ENCODE measurements around the gene MAMSTR. TPM values are rescaled to one million over a fixed set of nuclear protein-coding genes. Genes with fewer than 3 reads are reported as not detected.

Gene MAMSTR
- total RNA-seq, 1 donor from 2014 or later, result 2.7 TPM

GRCh38 chr19:48713864-48714755, 5.4 kb downstream of the MAMSTR start:
- Mint-ChIP-seq H3K36me3 (ENCODE audit: unreplicated experiment) (no peaks in the 10 kb centered on the region), H3K4me1 (ENCODE audit: low read depth, unreplicated experiment) (peaks cover 9% of the 10 kb centered on the region), H3K9me3 (ENCODE audit: unreplicated experiment) (peaks cover 3% of the 10 kb centered on the region), H3K27ac (ENCODE audit: unreplicated experiment) (peak overlapping the region; percentile 62), H3K27me3 (ENCODE audit: unreplicated experiment) (peaks cover 16% of the 10 kb centered on the region), H3K4me3 (ENCODE audit: unreplicated experiment) (peak overlapping the region; percentile 87)
- no peak for TF ChIP-seq CTCF (IDR thresholded peaks at IDR 0.05; ENCODE audit: partially characterized antibody, unreplicated experiment)
- DNase-seq, result peak; percentile 99

- Mint-ChIP-seq H3K36me3 (ENCODE audit: unreplicated experiment) (peaks cover 3% of the 10 kb centered on the region), H3K27ac (ENCODE audit: unreplicated experiment) (no peak overlapping the region), H3K27me3 (ENCODE audit: unreplicated experiment) (peaks cover 14% of the 10 kb centered on the region), H3K4me1 (ENCODE audit: low read depth, unreplicated experiment) (peaks cover 3% of the 10 kb centered on the region), H3K4me3 (ENCODE audit: unreplicated experiment) (peak overlapping the region; percentile 87), H3K9me3 (ENCODE audit: unreplicated experiment) (peaks cover 3% of the 10 kb centered on the region)
- peak; percentile 38 for DNase-seq
- TF ChIP-seq CTCF (IDR thresholded peaks at IDR 0.05; ENCODE audit: partially characterized antibody, unreplicated experiment), result peak; percentile 27
These were observed 6.3 kb downstream of the MAMSTR start for GRCh38 chr19:48713041-48713863.

GRCh38 chr19:48711106-48711662, 8.3 kb downstream of the MAMSTR start:
- TF ChIP-seq CTCF (IDR thresholded peaks at IDR 0.05; ENCODE audit: partially characterized antibody, unreplicated experiment), result no peak
- H3K27me3 Mint-ChIP-seq (ENCODE audit: unreplicated experiment), result peaks cover 9% of the 10 kb centered on the region
- H3K27ac Mint-ChIP-seq (ENCODE audit: unreplicated experiment), result no peak overlapping the region
- H3K4me1 Mint-ChIP-seq (ENCODE audit: low read depth, unreplicated experiment), result no peaks in the 10 kb centered on the region
- no peak for DNase-seq
- H3K4me3 Mint-ChIP-seq (ENCODE audit: unreplicated experiment), result no peak overlapping the region
- H3K36me3 Mint-ChIP-seq (ENCODE audit: unreplicated experiment), result peaks cover 6% of the 10 kb centered on the region
- H3K9me3 Mint-ChIP-seq (ENCODE audit: unreplicated experiment), result peaks cover 3% of the 10 kb centered on the region

- no peak for DNase-seq
These were observed 11.1 kb downstream of the MAMSTR start for GRCh38 chr19:48708471-48708870.

More at GRCh38 chr19:48708471-48708870, 11.1 kb downstream of the MAMSTR start:
- Mint-ChIP-seq H3K27ac (ENCODE audit: unreplicated experiment) (no peak overlapping the region), H3K36me3 (ENCODE audit: unreplicated experiment) (peaks cover 14% of the 10 kb centered on the region), H3K9me3 (ENCODE audit: unreplicated experiment) (no peaks in the 10 kb centered on the region), H3K4me1 (ENCODE audit: low read depth, unreplicated experiment) (no peaks in the 10 kb centered on the region), H3K4me3 (ENCODE audit: unreplicated experiment) (no peak overlapping the region), H3K27me3 (ENCODE audit: unreplicated experiment) (peaks cover 5% of the 10 kb centered on the region)
- no peak for TF ChIP-seq CTCF (IDR thresholded peaks at IDR 0.05; ENCODE audit: partially characterized antibody, unreplicated experiment)

Measured in glutamatergic neuron (in vitro differentiated cells).